Hepatocyte (in vitro differentiated cells): Measurements from ENCODE around the gene APOBEC3F.

Experiments used
- EZH2 ChIP-seq: fragments of 200-600 bp; sonication (generic); IDR thresholded peaks from 2 replicates; pipeline ENCODE4 v1.6.1; 2016; ENCODE audit warnings: antibody characterized with exemption, mild to moderate bottlenecking, borderline replicate concordance
- EZH2phosphoT487 ChIP-seq: fragments of 200-600 bp; sonication (generic); IDR thresholded peaks from one replicate; pipeline ENCODE4 v1.6.1; 2018; ENCODE audit warnings: antibody characterized with exemption, mild to moderate bottlenecking, low read depth, moderate library complexity; ENCODE audit not compliant: unreplicated experiment, severe bottlenecking
- TF ChIP-seq, protein P1 (sequence below): fragments of 200-600 bp; sonication (generic); IDR thresholded peaks from 2 replicates; pipeline ENCODE4 v1.5.1; 2016; ENCODE audit warnings: antibody characterized with exemption, mild to moderate bottlenecking; ENCODE audit not compliant: poor library complexity

DNA sequence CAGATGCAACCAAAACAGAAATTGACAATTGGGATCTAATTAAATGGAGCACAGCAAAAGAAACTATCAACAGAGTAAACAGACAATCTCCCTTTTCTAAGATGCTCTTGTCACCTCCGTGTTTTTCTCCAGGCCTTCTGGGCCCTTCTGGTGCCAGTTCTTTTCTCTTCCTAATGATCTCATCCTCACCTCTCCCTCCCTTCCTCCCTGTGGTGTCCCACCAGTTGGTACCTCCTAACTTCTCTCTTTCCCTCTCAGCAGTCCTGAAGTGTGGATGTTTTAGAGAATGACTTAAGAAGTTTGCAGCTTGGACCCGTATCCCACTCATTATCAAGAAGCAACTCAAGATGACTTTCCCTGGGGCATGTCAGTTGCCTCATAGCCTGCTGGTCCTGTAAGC is 62.8 kb downstream of the APOBEC3F start:
- TF ChIP-seq, protein P1, sequence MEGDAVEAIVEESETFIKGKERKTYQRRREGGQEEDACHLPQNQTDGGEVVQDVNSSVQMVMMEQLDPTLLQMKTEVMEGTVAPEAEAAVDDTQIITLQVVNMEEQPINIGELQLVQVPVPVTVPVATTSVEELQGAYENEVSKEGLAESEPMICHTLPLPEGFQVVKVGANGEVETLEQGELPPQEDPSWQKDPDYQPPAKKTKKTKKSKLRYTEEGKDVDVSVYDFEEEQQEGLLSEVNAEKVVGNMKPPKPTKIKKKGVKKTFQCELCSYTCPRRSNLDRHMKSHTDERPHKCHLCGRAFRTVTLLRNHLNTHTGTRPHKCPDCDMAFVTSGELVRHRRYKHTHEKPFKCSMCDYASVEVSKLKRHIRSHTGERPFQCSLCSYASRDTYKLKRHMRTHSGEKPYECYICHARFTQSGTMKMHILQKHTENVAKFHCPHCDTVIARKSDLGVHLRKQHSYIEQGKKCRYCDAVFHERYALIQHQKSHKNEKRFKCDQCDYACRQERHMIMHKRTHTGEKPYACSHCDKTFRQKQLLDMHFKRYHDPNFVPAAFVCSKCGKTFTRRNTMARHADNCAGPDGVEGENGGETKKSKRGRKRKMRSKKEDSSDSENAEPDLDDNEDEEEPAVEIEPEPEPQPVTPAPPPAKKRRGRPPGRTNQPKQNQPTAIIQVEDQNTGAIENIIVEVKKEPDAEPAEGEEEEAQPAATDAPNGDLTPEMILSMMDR: no peak
- TF ChIP-seq EZH2phosphoT487 (no peak), EZH2 (no peak)
